Transverse colon (tissue), 4 donors: ENCODE measurements around the gene PDF. TPM values are rescaled to one million over a fixed set of nuclear protein-coding genes. Genes with fewer than 3 reads are reported as not detected.

Experiments
- DNase-seq: peaks from one replicate; pipeline ENCODE4 v3.0.0-alpha.2; 2019
- H3K27ac ChIP-seq, 4 donors: fragments of 200-600 bp; sonication (generic); 2 replicates each; pipeline ENCODE4 v1.5.1; 2016 to 2018; ENCODE audit warnings: inconsistent platforms in 4 of 4
- H3K27me3 ChIP-seq: fragments of 200-600 bp; sonication (generic); 2 replicates; pipeline ENCODE4 v1.5.1; 2017; ENCODE audit warnings: inconsistent platforms
- H3K36me3 ChIP-seq, 4 donors: fragments of 200-600 bp; sonication (generic); 2 replicates each; pipeline ENCODE4 v1.5.1; 2017 to 2019; ENCODE audit warnings: inconsistent platforms in 4 of 4
- H3K4me1 ChIP-seq, 4 donors: fragments of 200-600 bp; sonication (generic); 2 replicates each; pipeline ENCODE4 v1.5.1; 2017 to 2020; ENCODE audit warnings: inconsistent platforms in 4 of 4
- H3K4me3 ChIP-seq, 4 donors: fragments of 200-600 bp; sonication (generic); 1 replicate in 1 of 4; 2 replicates in 3 of 4; pipeline versions ENCODE4 v1.5.1 to v1.6.1; 2017 to 2019; ENCODE audit warnings: inconsistent platforms in 4 of 4
- H3K9me3 ChIP-seq, 2 donors: fragments of 200-600 bp; sonication (generic); 2 replicates each; pipeline ENCODE4 v1.5.1; 2017 to 2019; ENCODE audit warnings: inconsistent platforms in 2 of 2
- EP300 ChIP-seq: sonication (generic); formaldehyde crosslinking; IDR thresholded peaks from one replicate; pipeline ENCODE4 v1.6.1; 2017; ENCODE audit warnings: antibody characterized with exemption, low read depth
- POLR2A ChIP-seq: fragments of 450-650 bp; IDR thresholded peaks from one replicate; pipeline ENCODE4 v1.6.1; 2016; ENCODE audit warnings: antibody characterized with exemption, mild to moderate bottlenecking, moderate library complexity
- POLR2AphosphoS5 ChIP-seq, 3 donors: sonication (generic); formaldehyde crosslinking; IDR thresholded peaks; one replicate each; pipeline ENCODE4 v1.6.1; 2016; ENCODE audit warnings: antibody characterized with exemption in 3 of 3
- WGBS, 2 donors: methylation state at CpG; one replicate each; pipeline ENCODE4 v1.1.5; 2018; ENCODE audit warnings: low coverage in 1 of 2; 5-methylcytosine and 5-hydroxymethylcytosine counted together
- in situ Hi-C, 4 donors: fragments of 200-750 bp; cut with MboI; loops; one replicate each; pipeline versions ENCODE4 v1.15.0 to v1.15.1; 2017; ENCODE audit warnings: low sequenced_read_pairs in 3 of 4, low pct_ligation_motif_present in 1 of 4, low pct_unique_long_range_greater_than_20kb in 1 of 4
- intact Hi-C: fragments of 100-400 bp; cut with DNase I; formaldehyde crosslinking; loops from one replicate; pipeline ENCODE4 v1.15.1; 2023; ENCODE audit warnings: low total_unique reads
- total RNA-seq, 4 donors: library from RNA; depleted of rRNA; stranded (reverse); fragments of >200 nt; gene quantifications; one replicate each; pipeline ENCODE4 v1.1.0, GENCODE V29; 2016
- TF ChIP-seq, protein P1 (sequence below), 5 experiments: fragments of 200-600 bp in 3 of 5; fragments of 450-650 bp in 2 of 5; sonication (generic) in 3 of 5; IDR thresholded peaks; 1 replicate in 2 of 5; 2 replicates in 3 of 5; pipeline ENCODE4 v1.5.1; 2016 to 2017; ENCODE audit warnings: antibody characterized with exemption in 5 of 5, inconsistent platforms in 3 of 5, mild to moderate bottlenecking in 2 of 5, moderate library complexity in 1 of 5

Gene PDF
- total RNA-seq, 4 donors from 2014 or later, result 2.2 to 19.5 (median 8.8) TPM

DNA sequence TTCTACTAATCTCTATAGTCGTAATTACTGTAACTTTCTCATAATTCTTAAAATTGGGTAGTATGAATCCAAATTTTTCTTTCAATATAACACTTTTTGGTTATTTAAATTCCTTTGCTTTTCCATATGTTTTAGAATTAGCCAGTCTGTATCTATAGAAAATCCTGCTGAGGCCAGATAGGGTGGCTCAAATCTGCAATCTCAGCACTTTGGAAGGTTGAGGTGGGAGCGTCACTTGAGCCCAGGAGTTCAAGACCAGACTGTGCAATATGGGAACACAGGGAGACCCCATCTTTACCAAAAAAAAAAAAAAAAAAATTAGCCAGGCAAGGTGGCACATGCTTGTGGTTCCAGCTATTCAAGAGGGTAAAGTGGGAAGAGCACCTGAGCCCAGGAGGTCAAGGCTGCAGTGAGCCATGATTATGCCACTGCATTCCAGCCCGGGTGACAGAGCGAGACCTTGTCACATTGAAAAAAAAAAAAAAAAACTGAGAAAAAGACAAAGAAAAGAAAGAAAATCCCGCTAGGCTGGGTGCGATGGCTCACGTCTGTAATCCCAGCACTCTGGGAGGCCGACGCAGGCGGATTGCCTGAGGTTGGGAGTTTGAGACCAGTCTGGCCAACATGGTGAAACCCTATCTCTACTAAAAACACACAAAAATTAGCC lies 46.1 kb upstream of the PDF start:
- H3K9me3 ChIP-seq, result no peaks in the 10 kb centered on the region
- no peak overlapping the region for H3K4me3 ChIP-seq
- 95 to 97% methylated on average over 9 to 10 of the region's 10 CpGs for WGBS, 2 donors
- intact Hi-C loops (no loop called here), in situ Hi-C loops (loop anchor here in 1 of 4 donors (25.0 kb wide), 1 partner anchor 336 kb away; no protein-coding TSS in a partner anchor)
- DNase-seq, result no peak
- H3K27ac ChIP-seq, result no peak overlapping the region
- no peak for TF ChIP-seq EP300
- no peak for TF ChIP-seq POLR2A
- TF ChIP-seq, protein P1, sequence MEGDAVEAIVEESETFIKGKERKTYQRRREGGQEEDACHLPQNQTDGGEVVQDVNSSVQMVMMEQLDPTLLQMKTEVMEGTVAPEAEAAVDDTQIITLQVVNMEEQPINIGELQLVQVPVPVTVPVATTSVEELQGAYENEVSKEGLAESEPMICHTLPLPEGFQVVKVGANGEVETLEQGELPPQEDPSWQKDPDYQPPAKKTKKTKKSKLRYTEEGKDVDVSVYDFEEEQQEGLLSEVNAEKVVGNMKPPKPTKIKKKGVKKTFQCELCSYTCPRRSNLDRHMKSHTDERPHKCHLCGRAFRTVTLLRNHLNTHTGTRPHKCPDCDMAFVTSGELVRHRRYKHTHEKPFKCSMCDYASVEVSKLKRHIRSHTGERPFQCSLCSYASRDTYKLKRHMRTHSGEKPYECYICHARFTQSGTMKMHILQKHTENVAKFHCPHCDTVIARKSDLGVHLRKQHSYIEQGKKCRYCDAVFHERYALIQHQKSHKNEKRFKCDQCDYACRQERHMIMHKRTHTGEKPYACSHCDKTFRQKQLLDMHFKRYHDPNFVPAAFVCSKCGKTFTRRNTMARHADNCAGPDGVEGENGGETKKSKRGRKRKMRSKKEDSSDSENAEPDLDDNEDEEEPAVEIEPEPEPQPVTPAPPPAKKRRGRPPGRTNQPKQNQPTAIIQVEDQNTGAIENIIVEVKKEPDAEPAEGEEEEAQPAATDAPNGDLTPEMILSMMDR (IDR thresholded peaks at IDR 0.05), result no peak
- TF ChIP-seq POLR2AphosphoS5 (IDR thresholded peaks at IDR 0.05), result no peak
- H3K27me3 ChIP-seq, result no peaks in the 10 kb centered on the region
- H3K36me3 ChIP-seq, result peaks cover 0 to 49% (median 17%) of the 10 kb centered on the region in 4 donors
- H3K4me1 ChIP-seq, result peaks cover 0 to 28% (median 7%) of the 10 kb centered on the region in 4 donors

DNA sequence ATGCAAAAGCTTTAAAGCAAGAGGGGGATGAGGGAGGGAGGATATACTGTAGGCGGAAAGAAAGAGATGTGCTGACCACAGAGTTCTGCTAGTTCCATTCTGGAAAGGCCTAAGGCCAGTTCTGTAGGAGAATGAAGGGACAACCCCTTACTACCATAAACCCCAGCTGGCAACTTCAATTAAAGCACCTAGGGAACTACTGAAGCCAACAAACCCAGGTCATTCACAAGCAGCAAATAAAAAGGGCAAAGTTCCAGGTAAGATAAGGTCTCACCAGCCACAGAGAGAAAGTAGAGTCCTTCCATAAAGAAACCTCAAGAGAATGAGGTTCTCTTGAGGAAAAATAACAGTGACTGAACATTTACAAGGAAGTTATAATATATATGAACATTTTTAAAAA lies 42.6 kb upstream of the PDF start:
- H3K4me1 ChIP-seq, result peaks cover 0 to 25% (median 7%) of the 10 kb centered on the region in 4 donors
- intact Hi-C loops, result no loop called here
- H3K27me3 ChIP-seq, result no peaks in the 10 kb centered on the region
- H3K27ac ChIP-seq, result peak overlapping the region; percentile 45 to 75 (median 72)
- H3K36me3 ChIP-seq, result peaks cover 0 to 54% (median 19%) of the 10 kb centered on the region in 4 donors
- in situ Hi-C loops, result no loop called here
- H3K4me3 ChIP-seq, result no peak overlapping the region
- TF ChIP-seq POLR2AphosphoS5 (IDR thresholded peaks at IDR 0.05) (peak in 1 of 3 donors; percentile 20), EP300 (no peak)
- TF ChIP-seq, protein P1 (IDR thresholded peaks at IDR 0.05), result no peak
- 47% methylated on average over 1 of the region's 1 CpG; no CpG with 5 or more reads in 1 of the 2 donors for WGBS, 2 donors
- no peaks in the 10 kb centered on the region for H3K9me3 ChIP-seq
- DNase-seq, result peak; percentile 23

DNA sequence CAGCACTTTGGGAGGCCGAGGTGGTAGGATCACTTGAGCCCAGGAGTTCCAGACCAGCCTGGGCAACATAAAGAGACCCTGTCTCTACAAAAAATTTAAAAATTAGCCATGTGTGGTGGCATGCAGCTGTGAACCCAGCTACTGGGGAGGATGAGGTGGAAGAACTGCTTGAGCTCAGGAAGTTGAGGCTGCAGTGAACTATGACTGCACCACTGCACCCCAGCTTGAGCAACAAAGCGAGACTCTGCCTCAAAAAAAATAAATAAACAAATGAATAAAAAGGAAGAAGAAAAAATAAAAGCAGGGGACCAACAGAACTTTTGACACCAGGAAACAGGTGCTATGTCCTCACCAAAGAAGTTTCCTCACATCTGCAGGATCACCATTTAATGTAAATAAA lies 41.2 kb upstream of the PDF start:
- no peak overlapping the region for H3K27ac ChIP-seq
- intact Hi-C loops (no loop called here), in situ Hi-C loops (no loop called here)
- H3K27me3 ChIP-seq, result no peaks in the 10 kb centered on the region
- TF ChIP-seq POLR2A (no peak), EP300 (no peak), POLR2AphosphoS5 (IDR thresholded peaks at IDR 0.05) (no peak)
- TF ChIP-seq, protein P1 (IDR thresholded peaks at IDR 0.05), result no peak
- no peak for DNase-seq
- WGBS, 2 donors, result 74 to 88% methylated on average over 2 of the region's 2 CpGs
- peaks cover 0 to 61% (median 26%) of the 10 kb centered on the region in 4 donors for H3K36me3 ChIP-seq
- no peak overlapping the region for H3K4me3 ChIP-seq
- peaks cover 0 to 25% (median 7%) of the 10 kb centered on the region in 4 donors for H3K4me1 ChIP-seq
- no peaks in the 10 kb centered on the region for H3K9me3 ChIP-seq

DNA sequence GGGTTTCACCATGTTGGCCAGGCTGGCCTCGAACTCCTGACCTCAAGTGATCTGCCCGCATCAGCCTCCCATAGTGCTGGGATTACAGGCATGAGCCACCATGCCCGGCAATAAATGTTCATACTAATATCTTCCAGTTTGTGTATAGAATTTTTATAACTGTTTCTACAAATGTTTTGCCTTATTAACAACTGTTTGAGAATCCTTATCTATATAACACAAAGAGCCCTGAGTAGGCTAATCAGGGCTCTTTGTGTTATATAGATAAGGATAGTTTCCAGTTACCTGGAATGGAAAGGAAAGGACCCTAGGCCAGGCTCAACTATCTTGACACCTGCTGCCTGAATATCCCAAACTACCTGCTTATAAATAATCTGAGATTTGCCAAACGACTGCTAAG lies 38.5 kb upstream of the PDF start:
- intact Hi-C loops, result no loop called here
- WGBS, 2 donors, result 94% methylated on average over 4 of the region's 4 CpGs; no CpG with 5 or more reads in 1 of the 2 donors
- no peak overlapping the region for H3K27ac ChIP-seq

More for the DNA sequence above, 38.5 kb upstream of the PDF start:
- H3K36me3 ChIP-seq, result peaks cover 0 to 69% (median 31%) of the 10 kb centered on the region in 4 donors
- no peak for DNase-seq
- TF ChIP-seq EP300, result no peak
- TF ChIP-seq POLR2A, result no peak
- no peak overlapping the region for H3K4me3 ChIP-seq
- H3K9me3 ChIP-seq, result no peaks in the 10 kb centered on the region
- peaks cover 0 to 18% (median 7%) of the 10 kb centered on the region in 4 donors for H3K4me1 ChIP-seq
- in situ Hi-C loops, result no loop called here
- no peaks in the 10 kb centered on the region for H3K27me3 ChIP-seq
